GM12873 (cell line): ENCODE data around the gene CLDN9.

Source experiments
- CTCF ChIP-seq: IDR thresholded peaks from 2 replicates; pipeline ENCODE4 v1.5.1; 2012; ENCODE audit warnings: low read depth, mild to moderate bottlenecking, moderate library complexity, low read length, control low read depth; ENCODE audit not compliant: insufficient read depth; ENCODE audit errors: missing control alignments

CLDN9 gene

DNA sequence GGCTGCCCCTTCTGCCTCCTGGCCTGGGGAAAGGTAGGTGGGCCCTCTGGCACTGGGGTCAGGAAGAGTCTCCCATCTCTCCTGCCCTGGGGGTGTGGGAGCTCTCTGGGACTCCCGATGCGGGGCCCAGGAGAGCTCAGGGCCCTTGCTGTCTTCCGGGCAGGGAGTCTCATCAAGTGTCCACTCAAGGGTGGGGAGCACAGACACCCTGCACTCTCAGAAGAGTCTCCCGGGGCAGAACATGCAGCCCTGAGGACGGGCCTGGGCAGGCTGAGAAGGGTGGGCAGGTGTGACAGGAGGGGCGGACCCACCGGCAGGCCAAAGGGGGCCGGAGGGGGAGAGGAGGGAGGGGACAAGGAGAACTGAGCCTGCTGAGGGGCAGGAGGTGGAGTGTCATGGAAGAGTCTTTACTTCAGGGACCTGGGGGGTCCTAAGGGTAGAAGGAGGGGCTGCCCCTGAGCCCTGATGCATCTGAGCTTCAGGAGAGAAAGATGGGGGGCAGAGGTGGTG, 24.1 kb upstream of the CLDN9 start:
- no peak for TF ChIP-seq CTCF

GRCh38 chr16:2990891-2991290, 21.8 kb upstream of the CLDN9 start:
- TF ChIP-seq CTCF, result no peak

DNA sequence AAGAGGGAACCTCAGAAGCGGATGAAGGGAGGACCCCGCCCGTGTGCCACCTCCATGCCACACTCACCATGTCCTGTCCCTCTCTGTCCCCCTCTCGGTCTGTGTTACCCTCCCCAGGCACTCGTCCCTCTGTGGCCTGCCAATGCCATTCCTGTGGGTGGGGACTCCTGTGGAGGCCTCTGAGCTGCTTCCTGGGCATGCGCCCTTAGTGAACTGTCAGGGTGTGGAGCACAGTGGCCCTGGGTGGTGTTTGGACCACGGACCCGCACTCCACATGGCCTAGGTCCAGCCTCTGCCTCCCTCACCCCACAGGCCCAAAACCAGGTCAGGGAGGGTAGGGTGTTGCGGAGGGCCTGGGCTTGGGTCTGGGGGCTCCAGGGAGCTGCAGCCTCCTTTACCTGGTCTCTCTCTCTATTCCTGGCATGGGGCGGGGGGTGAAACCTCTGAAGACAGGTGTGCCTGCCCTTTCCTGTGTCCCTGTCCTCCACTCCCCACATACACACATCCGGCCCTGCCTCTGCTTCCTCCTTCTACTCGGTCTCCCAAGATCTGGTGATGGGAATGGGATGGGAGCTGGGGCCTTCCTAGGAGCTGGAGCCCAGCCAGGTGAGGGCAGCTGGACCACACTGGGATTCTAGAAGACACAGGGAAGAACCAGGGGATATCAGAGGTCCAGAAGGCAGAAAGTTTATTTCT, 21.0 kb upstream of the CLDN9 start:
- no peak for TF ChIP-seq CTCF

DNA sequence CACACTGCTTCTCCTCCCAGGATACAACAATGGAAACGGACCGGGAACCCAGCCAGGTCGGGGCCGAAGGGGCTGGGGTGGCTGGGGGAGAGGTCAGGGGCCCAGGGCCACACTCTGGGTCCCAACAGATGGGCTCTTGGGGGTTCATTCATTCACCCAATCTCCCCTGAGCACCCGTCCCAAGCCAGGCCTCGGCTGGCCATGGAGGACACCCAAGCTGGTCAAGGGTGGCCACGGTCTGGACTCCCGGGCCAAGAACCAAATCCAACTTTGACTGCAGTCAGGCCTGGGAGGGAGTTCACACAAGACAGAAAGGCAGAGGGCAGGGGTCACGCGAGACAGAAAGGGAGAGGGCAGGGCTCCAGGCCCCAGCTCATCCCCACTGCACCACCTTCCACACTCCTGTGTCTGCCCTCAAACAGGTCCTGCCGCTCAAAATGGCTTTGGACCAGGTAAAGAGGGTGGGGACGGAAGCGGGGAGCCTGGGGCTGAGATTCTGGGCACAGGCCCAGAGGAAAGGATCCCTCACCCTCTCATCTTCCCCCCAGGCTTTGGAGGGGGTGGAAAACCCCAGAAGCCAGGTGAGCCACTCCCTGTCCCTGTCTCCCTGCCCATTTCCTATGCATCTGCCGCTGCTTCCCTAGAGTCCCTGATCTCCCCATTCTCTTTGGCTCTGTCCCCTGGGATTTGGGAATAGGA, 20.2 kb upstream of the CLDN9 start:
- no peak for TF ChIP-seq CTCF

- TF ChIP-seq CTCF, result no peak
Measured at GRCh38 chr16:2996298-2996697, 16.4 kb upstream of the CLDN9 start.

DNA sequence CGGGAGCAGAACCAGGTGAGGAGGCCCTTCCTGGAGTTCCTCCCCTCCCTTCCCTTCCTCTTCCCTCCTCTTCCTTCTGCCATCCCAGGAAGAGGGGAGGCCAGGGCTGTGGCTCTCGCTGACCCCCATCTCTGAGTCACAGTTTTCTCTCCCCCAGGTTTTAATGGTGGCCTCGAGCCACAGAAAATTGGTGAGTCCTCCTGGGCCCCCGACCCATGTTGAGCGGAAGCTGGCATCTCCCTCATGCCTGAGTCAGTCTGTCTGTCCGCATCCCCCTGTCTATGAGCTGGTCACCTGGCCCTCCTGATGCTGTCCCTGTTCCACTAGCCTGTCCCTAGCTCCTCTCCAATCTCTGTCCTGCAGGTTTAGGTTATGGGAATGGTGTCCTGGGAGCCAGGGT, 12.8 kb upstream of the CLDN9 start:
- no peak for TF ChIP-seq CTCF

DNA sequence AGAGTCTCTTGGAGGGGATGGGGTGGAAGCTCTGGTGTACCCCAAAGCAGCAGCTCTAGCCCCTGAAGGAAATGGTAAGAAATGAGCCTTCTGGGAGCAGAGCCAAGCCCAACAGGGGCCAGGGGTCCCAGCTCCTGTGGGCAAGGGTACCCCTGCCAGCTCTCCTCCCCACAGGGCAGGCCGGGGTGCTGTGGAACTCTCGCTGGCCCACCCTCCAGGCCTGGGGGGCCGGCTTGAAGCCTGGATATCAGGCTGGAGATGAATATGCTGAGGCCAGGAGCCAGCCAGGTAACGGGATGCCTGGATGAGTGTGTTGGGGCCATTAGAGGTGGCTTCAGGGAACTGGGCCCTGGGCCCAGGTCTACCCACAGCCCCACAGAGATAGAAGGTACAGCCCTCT, 12.2 kb upstream of the CLDN9 start:
- TF ChIP-seq CTCF, result no peak
